Activated CD8-positive, alpha-beta T cell treated with anti-CD3 and anti-CD28 coated beads, Interleukin-2, amount 10 ng/mL, durations not matched to agents 7 days and 5 days (primary cell): Measurements from ENCODE around the gene INTS14. TPM values are rescaled to one million over a fixed set of nuclear protein-coding genes. Genes with fewer than 3 reads are reported as not detected.
A peak's percentile ranks its signal among the peaks of the same experiment; 100 is the strongest.
"Not testable (repeated sequence)": the region's sequence is repeated elsewhere in the genome, so short reads cannot be mapped to it uniquely, and the experiment has no call there.

ENCODE experiments used
- ATAC-seq: fragments of 150-1000 bp; cut with Tn5 transposase; one replicate; pipeline ENCODE4 v1.10.0; 2021; ENCODE audit warnings: moderate library complexity
- CTCF ChIA-PET: fragments of 350-600 bp; sonication (Branson Sonifier 250); formaldehyde crosslinking; loops from one replicate; lab custom pipeline; 2021; ENCODE audit warnings: antibody characterized with exemption; lab: Charles Lee
- POLR2A ChIA-PET: fragments of 350-600 bp; sonication (Branson Sonifier 250); formaldehyde crosslinking; loops from one replicate; lab custom pipeline; 2021; ENCODE audit warnings: antibody characterized with exemption; lab: Charles Lee
- DNase-seq: peaks from one replicate; pipeline ENCODE4 v3.0.0-alpha.2; 2020
- H3K27ac Mint-ChIP-seq: one replicate; pipeline ENCODE4 v1.8.0; 2021; ENCODE audit warnings: mild to moderate bottlenecking, mixed read lengths
- H3K27me3 Mint-ChIP-seq: one replicate; pipeline ENCODE4 v1.8.0; 2021; ENCODE audit warnings: low read depth, mixed read lengths
- H3K36me3 Mint-ChIP-seq: one replicate; pipeline ENCODE4 v1.8.0; 2021; ENCODE audit warnings: low read depth, mixed read lengths
- H3K4me1 Mint-ChIP-seq: one replicate; pipeline ENCODE4 v1.8.0; 2021; ENCODE audit warnings: low read depth, mixed read lengths
- H3K4me3 Mint-ChIP-seq: one replicate; pipeline ENCODE4 v1.8.0; 2021; ENCODE audit warnings: mild to moderate bottlenecking, mixed read lengths
- H3K9me3 Mint-ChIP-seq: one replicate; pipeline ENCODE4 v1.8.0; 2022; ENCODE audit warnings: mixed read lengths; ENCODE audit not compliant: insufficient read depth
- total RNA-seq, 2 experiments: library from RNA; stranded (reverse); gene quantifications; one replicate each; pipeline ENCODE4 v1.2.3, GENCODE V29; 2021

INTS14 gene
- total RNA-seq, 2 experiments from 2014 or later = 41.2 to 43.5 TPM

- no peaks in the 10 kb centered on the region for H3K9me3 Mint-ChIP-seq
- DNase-seq (no peak), ATAC-seq (peak; percentile 63)
- CTCF ChIA-PET = interaction anchor here (0.6 to 1.3 kb wide), 2 partner anchors 20 to 51 kb away, joined by 3 read pairs; partner anchors contain the start of gene INTS14
- H3K4me1 Mint-ChIP-seq = peaks cover 16% of the 10 kb centered on the region
- H3K36me3 Mint-ChIP-seq = no peaks in the 10 kb centered on the region
- POLR2A ChIA-PET = interaction anchor here (0.6 kb wide), 1 partner anchor 20 kb away, joined by 3 read pairs; no protein-coding TSS in a partner anchor
- no peak overlapping the region for H3K27ac Mint-ChIP-seq
- H3K27me3 Mint-ChIP-seq = no peaks in the 10 kb centered on the region
- H3K4me3 Mint-ChIP-seq = no peak overlapping the region
These were observed 19.8 kb upstream of the INTS14 start for GRCh38 chr15:65630760-65631159.

GRCh38 chr15:65629548-65629947 is 18.6 kb upstream of the INTS14 start:
- Mint-ChIP-seq H3K36me3 (no peaks in the 10 kb centered on the region), H3K27me3 (no peaks in the 10 kb centered on the region), H3K4me1 (peaks cover 16% of the 10 kb centered on the region), H3K4me3 (no peak overlapping the region), H3K27ac (no peak overlapping the region), H3K9me3 (no peaks in the 10 kb centered on the region)
- DNase-seq = no peak
- no peak for ATAC-seq
- ChIA-PET POLR2A (no interaction called here), CTCF (interaction anchor here (0.6 to 2.4 kb wide), 3 partner anchors 9 to 27 kb away, joined by 3 to 12 read pairs (median 11); partner anchors contain the start of gene INTS14)

- DNase-seq (no peak), ATAC-seq (no peak)
- H3K36me3 Mint-ChIP-seq = no peaks in the 10 kb centered on the region
- ChIA-PET POLR2A (no interaction called here), CTCF (interaction anchor here (1.3 kb wide), 1 partner anchor 16 kb away, joined by 3 read pairs; the partner anchor contains the start of gene INTS14)
- H3K4me1 Mint-ChIP-seq = peaks cover 12% of the 10 kb centered on the region
- H3K27ac Mint-ChIP-seq = no peak overlapping the region
- no peaks in the 10 kb centered on the region for H3K27me3 Mint-ChIP-seq
- no peak overlapping the region for H3K4me3 Mint-ChIP-seq
- no peaks in the 10 kb centered on the region for H3K9me3 Mint-ChIP-seq
These were observed 15.9 kb upstream of the INTS14 start for GRCh38 chr15:65626856-65627255.

- ChIA-PET CTCF (no interaction called here), POLR2A (no interaction called here)
- DNase-seq = no peak
- Mint-ChIP-seq H3K27me3 (no peaks in the 10 kb centered on the region), H3K9me3 (no peaks in the 10 kb centered on the region), H3K4me1 (no peaks in the 10 kb centered on the region), H3K27ac (no peak overlapping the region), H3K36me3 (no peaks in the 10 kb centered on the region), H3K4me3 (no peak overlapping the region)
- no peak for ATAC-seq
These were observed 12.2 kb upstream of the INTS14 start for GRCh38 chr15:65623103-65623502.

GRCh38 chr15:65621638-65622037 is 10.7 kb upstream of the INTS14 start, which contains the start of gene SLC24A1:
TSS of gene SLC24A1 (plus strand) at chr15:65621938. CDS start at chr15:65624081, 2,143 bp downstream.
- POLR2A ChIA-PET = no interaction called here
- no peaks in the 10 kb centered on the region for H3K27me3 Mint-ChIP-seq
- H3K27ac Mint-ChIP-seq = no peak within 1 kb of the TSS
- DNase-seq = no peak
- ATAC-seq = no peak
- no peaks in the 10 kb centered on the region for H3K4me1 Mint-ChIP-seq
- no peak within 1 kb of the TSS for H3K4me3 Mint-ChIP-seq
- no peaks in the 10 kb centered on the region for H3K9me3 Mint-ChIP-seq
- CTCF ChIA-PET = interaction anchor here (1.1 to 2.0 kb wide), 3 partner anchors 11 to 235 kb away, joined by 3 to 4 read pairs (median 4); no protein-coding TSS in a partner anchor
- H3K36me3 Mint-ChIP-seq = no peaks in the 10 kb centered on the region

GRCh38 chr15:65620833-65621232 is 9.9 kb upstream of the INTS14 start:
- Mint-ChIP-seq H3K4me1 (no peaks in the 10 kb centered on the region), H3K9me3 (no peaks in the 10 kb centered on the region), H3K27ac (no peak overlapping the region), H3K4me3 (no peak overlapping the region), H3K36me3 (no peaks in the 10 kb centered on the region), H3K27me3 (no peaks in the 10 kb centered on the region)
- DNase-seq (no peak), ATAC-seq (no peak)
- CTCF ChIA-PET = interaction anchor here (1.1 to 2.0 kb wide), 2 partner anchors 11 to 17 kb away, joined by 3 to 4 read pairs; no protein-coding TSS in a partner anchor
- POLR2A ChIA-PET = no interaction called here

- Mint-ChIP-seq H3K36me3 (no peaks in the 10 kb centered on the region), H3K27ac (no peak overlapping the region), H3K4me1 (no peaks in the 10 kb centered on the region), H3K9me3 (no peaks in the 10 kb centered on the region), H3K27me3 (no peaks in the 10 kb centered on the region), H3K4me3 (no peak overlapping the region)
- no peak for ATAC-seq
- ChIA-PET CTCF (no interaction called here), POLR2A (no interaction called here)
- DNase-seq = no peak
These were observed 8.8 kb upstream of the INTS14 start for GRCh38 chr15:65619626-65620290.

GRCh38 chr15:65618560-65619109 is 7.7 kb upstream of the INTS14 start:
- no peaks in the 10 kb centered on the region for H3K36me3 Mint-ChIP-seq
- H3K27ac Mint-ChIP-seq = no peak overlapping the region
- H3K4me1 Mint-ChIP-seq = no peaks in the 10 kb centered on the region
- no peak overlapping the region for H3K4me3 Mint-ChIP-seq
- DNase-seq (no peak), ATAC-seq (no peak)
- H3K27me3 Mint-ChIP-seq = no peaks in the 10 kb centered on the region
- POLR2A ChIA-PET = no interaction called here
- no peaks in the 10 kb centered on the region for H3K9me3 Mint-ChIP-seq
- CTCF ChIA-PET = interaction anchor here (0.6 kb wide), 1 partner anchor 367 kb away, joined by 3 read pairs; no protein-coding TSS in a partner anchor

- H3K27ac Mint-ChIP-seq, POLR2A ChIA-PET, H3K27me3 Mint-ChIP-seq, H3K4me3 Mint-ChIP-seq, ATAC-seq, H3K36me3 Mint-ChIP-seq, CTCF ChIA-PET, H3K9me3 Mint-ChIP-seq, DNase-seq: not testable (repeated sequence)
- peaks cover 18% of the 10 kb centered on the region for H3K4me1 Mint-ChIP-seq
These were observed 5.0 kb upstream of the INTS14 start for GRCh38 chr15:65615887-65616286.

- CTCF ChIA-PET = interaction anchor here (1.1 kb wide), 1 partner anchor 243 kb away, joined by 3 read pairs; no protein-coding TSS in a partner anchor
These were observed 2.2 kb upstream of the INTS14 start for GRCh38 chr15:65612949-65613744.

GRCh38 chr15:65612616-65612946 is 1.6 kb upstream of the INTS14 start:
- Mint-ChIP-seq H3K27ac (no peak overlapping the region), H3K9me3 (no peaks in the 10 kb centered on the region), H3K36me3 (peaks cover 2% of the 10 kb centered on the region), H3K4me3 (no peak overlapping the region), H3K27me3 (no peaks in the 10 kb centered on the region), H3K4me1 (peaks cover 36% of the 10 kb centered on the region)
- POLR2A ChIA-PET = no interaction called here
- CTCF ChIA-PET = interaction anchor here (0.7 to 2.5 kb wide), 4 partner anchors 17 to 244 kb away, joined by 3 to 11 read pairs (median 4); no protein-coding TSS in a partner anchor
- DNase-seq (no peak), ATAC-seq (no peak)

More at GRCh38 chr15:65612949-65613744, 2.2 kb upstream of the INTS14 start:
- POLR2A ChIA-PET = no interaction called here
- no peak overlapping the region for H3K4me3 Mint-ChIP-seq
- H3K36me3 Mint-ChIP-seq = peaks cover 2% of the 10 kb centered on the region
- ATAC-seq = no peak
- H3K9me3 Mint-ChIP-seq = no peaks in the 10 kb centered on the region
- H3K27me3 Mint-ChIP-seq = no peaks in the 10 kb centered on the region
- H3K4me1 Mint-ChIP-seq = peaks cover 33% of the 10 kb centered on the region
- H3K27ac Mint-ChIP-seq = no peak overlapping the region
- DNase-seq = no peak
